HepG2 (cell line): Measurements from ENCODE around the gene NARF. TPM values are rescaled to one million over a fixed set of nuclear protein-coding genes. Genes with fewer than 3 reads are reported as not detected.

Experiments used
- HBP1 ChIP-seq: IDR thresholded peaks from 2 replicates; pipeline ENCODE4 v1.6.1; 2016; ENCODE audit warnings: low read depth, control low read depth
- HNF1B ChIP-seq: sonication (generic); formaldehyde crosslinking; IDR thresholded peaks from 2 replicates; pipeline ENCODE4 v1.5.1; 2020; ENCODE audit warnings: mild to moderate bottlenecking, moderate library complexity, missing genetic modification reagents
- KMT2B ChIP-seq: IDR thresholded peaks from 2 replicates; pipeline ENCODE4 v1.6.1; 2016; ENCODE audit warnings: missing genetic modification reagents, missing compliant biosample characterization
- MTA1 ChIP-seq: sonication (generic); formaldehyde crosslinking; IDR thresholded peaks from 2 replicates; pipeline ENCODE4 v1.4.0; 2020; ENCODE audit warnings: missing genetic modification reagents, mild to moderate bottlenecking, borderline replicate concordance
- POLR2A ChIP-seq, 2 experiments: IDR thresholded peaks; 2 replicates each; pipeline ENCODE4 v1.6.1; 2011; ENCODE audit warnings: low read depth in 2 of 2, low read length in 2 of 2, mild to moderate bottlenecking in 1 of 2, moderate library complexity in 1 of 2; ENCODE audit not compliant: insufficient read depth in 1 of 2
- SETDB1 ChIP-seq: sonication (generic); formaldehyde crosslinking; IDR thresholded peaks from 2 replicates; pipeline ENCODE4 v1.5.1; 2020; ENCODE audit warnings: missing genetic modification reagents, mild to moderate bottlenecking, borderline replicate concordance
- SIN3A ChIP-seq: IDR thresholded peaks from 2 replicates; pipeline ENCODE4 v1.6.1; 2011; ENCODE audit warnings: low read depth, mild to moderate bottlenecking, control low read depth, low read length, borderline replicate concordance
- ZBTB42 ChIP-seq: sonication (generic); formaldehyde crosslinking; IDR thresholded peaks from 2 replicates; pipeline ENCODE4 v1.5.0; 2020; ENCODE audit warnings: mild to moderate bottlenecking, missing genetic modification reagents
- ZMYM3 ChIP-seq: sonication (generic); formaldehyde crosslinking; IDR thresholded peaks from 2 replicates; pipeline ENCODE4 v1.5.1; 2020; ENCODE audit warnings: mild to moderate bottlenecking, missing genetic modification reagents
- ZNF253 ChIP-seq: sonication (generic); formaldehyde crosslinking; IDR thresholded peaks from 2 replicates; pipeline ENCODE4 v1.8.0; 2022; ENCODE audit warnings: mild to moderate bottlenecking, missing genetic modification reagents, borderline replicate concordance
- ZNF264 ChIP-seq: sonication (generic); formaldehyde crosslinking; IDR thresholded peaks from 2 replicates; pipeline ENCODE4 v1.4.0; 2020; ENCODE audit warnings: missing genetic modification reagents
- ZNF430 ChIP-seq: sonication (generic); formaldehyde crosslinking; IDR thresholded peaks from 2 replicates; pipeline ENCODE4 v1.9.0; 2021; ENCODE audit warnings: mild to moderate bottlenecking, missing genetic modification reagents
- ZNF44 ChIP-seq: sonication (generic); formaldehyde crosslinking; IDR thresholded peaks from 2 replicates; pipeline ENCODE4 v1.5.1; 2020; ENCODE audit warnings: mild to moderate bottlenecking, missing genetic modification reagents
- ZNF572 ChIP-seq: sonication (generic); formaldehyde crosslinking; IDR thresholded peaks from 2 replicates; pipeline ENCODE4 v1.5.1; 2020; ENCODE audit warnings: mild to moderate bottlenecking, missing genetic modification reagents
- ZNF605 ChIP-seq: sonication (generic); formaldehyde crosslinking; IDR thresholded peaks from 2 replicates; pipeline ENCODE4 v1.8.0; 2022; ENCODE audit warnings: mild to moderate bottlenecking, missing genetic modification reagents
- polyA plus RNA-seq, 8 experiments: library from polyadenylated mRNA; depleted of rRNA in 3 of 8; stranded (reverse) in 7 of 8; unstranded in 1 of 8; fragments of >200 nt; fragmentation: Illumina TruSeq in 4 of 8; extraction: Trizol in 4 of 8; gene quantifications; 2 replicates each; pipeline versions ENCODE4 v1.2.1 to v1.2.3, GENCODE V29; 2011 to 2016; ENCODE audit warnings: low read depth in 4 of 8, missing spikeins in 1 of 8, mixed read lengths in 1 of 8; ENCODE audit not compliant: insufficient read depth in 1 of 8
- total RNA-seq, 5 experiments: library from RNA; depleted of rRNA; stranded (reverse); fragments of >200 nt; fragmentation: Illumina TruSeq; extraction: Trizol; gene quantifications; 2 replicates each; pipeline ENCODE4 v1.2.3, GENCODE V29; 2016; ENCODE audit warnings: low read depth in 1 of 5
- TF ChIP-seq, protein P1 (sequence below): sonication (generic); formaldehyde crosslinking; IDR thresholded peaks from 2 replicates; pipeline ENCODE4 v1.4.0; 2020; ENCODE audit warnings: missing genetic modification reagents, borderline replicate concordance
- TF ChIP-seq, protein P2 (sequence below): sonication (generic); formaldehyde crosslinking; IDR thresholded peaks from 2 replicates; pipeline ENCODE4 v1.8.0; 2022; ENCODE audit warnings: mild to moderate bottlenecking, missing genetic modification reagents; ENCODE audit not compliant: insufficient replicate concordance
- TF ChIP-seq, protein P3 (sequence below): sonication (generic); formaldehyde crosslinking; IDR thresholded peaks from 2 replicates; pipeline ENCODE4 v1.4.0; 2020; ENCODE audit warnings: missing genetic modification reagents, mild to moderate bottlenecking, borderline replicate concordance

The NARF gene
- total and polyA plus RNA-seq, 2 of the 13 experiments (the other 11 are each of a cell fraction or from before 2014, with no cell fraction given), result 61.1 to 144 TPM

- TF ChIP-seq, protein P1, sequence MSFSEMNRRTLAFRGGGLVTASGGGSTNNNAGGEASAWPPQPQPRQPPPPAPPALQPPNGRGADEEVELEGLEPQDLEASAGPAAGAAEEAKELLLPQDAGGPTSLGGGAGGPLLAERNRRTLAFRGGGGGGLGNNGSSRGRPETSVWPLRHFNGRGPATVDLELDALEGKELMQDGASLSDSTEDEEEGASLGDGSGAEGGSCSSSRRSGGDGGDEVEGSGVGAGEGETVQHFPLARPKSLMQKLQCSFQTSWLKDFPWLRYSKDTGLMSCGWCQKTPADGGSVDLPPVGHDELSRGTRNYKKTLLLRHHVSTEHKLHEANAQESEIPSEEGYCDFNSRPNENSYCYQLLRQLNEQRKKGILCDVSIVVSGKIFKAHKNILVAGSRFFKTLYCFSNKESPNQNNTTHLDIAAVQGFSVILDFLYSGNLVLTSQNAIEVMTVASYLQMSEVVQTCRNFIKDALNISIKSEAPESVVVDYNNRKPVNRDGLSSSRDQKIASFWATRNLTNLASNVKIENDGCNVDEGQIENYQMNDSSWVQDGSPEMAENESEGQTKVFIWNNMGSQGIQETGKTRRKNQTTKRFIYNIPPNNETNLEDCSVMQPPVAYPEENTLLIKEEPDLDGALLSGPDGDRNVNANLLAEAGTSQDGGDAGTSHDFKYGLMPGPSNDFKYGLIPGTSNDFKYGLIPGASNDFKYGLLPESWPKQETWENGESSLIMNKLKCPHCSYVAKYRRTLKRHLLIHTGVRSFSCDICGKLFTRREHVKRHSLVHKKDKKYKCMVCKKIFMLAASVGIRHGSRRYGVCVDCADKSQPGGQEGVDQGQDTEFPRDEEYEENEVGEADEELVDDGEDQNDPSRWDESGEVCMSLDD (CRISPR knock-in tag), result 0 out of 2 replicates have a peak, but pooled peaks have one; percentile 4
- TF ChIP-seq HBP1, result no peak
- no peak for TF ChIP-seq ZBTB42 (CRISPR knock-in tag)
- no peak for TF ChIP-seq KMT2B
- TF ChIP-seq ZNF430 (CRISPR knock-in tag), result 0 out of 2 replicates have a peak, but pooled peaks have one; percentile 14
- TF ChIP-seq, protein P2, sequence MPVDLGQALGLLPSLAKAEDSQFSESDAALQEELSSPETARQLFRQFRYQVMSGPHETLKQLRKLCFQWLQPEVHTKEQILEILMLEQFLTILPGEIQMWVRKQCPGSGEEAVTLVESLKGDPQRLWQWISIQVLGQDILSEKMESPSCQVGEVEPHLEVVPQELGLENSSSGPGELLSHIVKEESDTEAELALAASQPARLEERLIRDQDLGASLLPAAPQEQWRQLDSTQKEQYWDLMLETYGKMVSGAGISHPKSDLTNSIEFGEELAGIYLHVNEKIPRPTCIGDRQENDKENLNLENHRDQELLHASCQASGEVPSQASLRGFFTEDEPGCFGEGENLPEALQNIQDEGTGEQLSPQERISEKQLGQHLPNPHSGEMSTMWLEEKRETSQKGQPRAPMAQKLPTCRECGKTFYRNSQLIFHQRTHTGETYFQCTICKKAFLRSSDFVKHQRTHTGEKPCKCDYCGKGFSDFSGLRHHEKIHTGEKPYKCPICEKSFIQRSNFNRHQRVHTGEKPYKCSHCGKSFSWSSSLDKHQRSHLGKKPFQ (CRISPR knock-in tag), result no peak
- peak; percentile 36; the same call in 1 of the 2 replicates for TF ChIP-seq ZNF44 (CRISPR knock-in tag)
- TF ChIP-seq HNF1B, result peak; percentile 15; the same call in 1 of the 2 replicates
- 0 out of 2 replicates have a peak, but pooled peaks have one; percentile 16 for TF ChIP-seq ZNF264 (CRISPR knock-in tag)
- TF ChIP-seq, protein P3, sequence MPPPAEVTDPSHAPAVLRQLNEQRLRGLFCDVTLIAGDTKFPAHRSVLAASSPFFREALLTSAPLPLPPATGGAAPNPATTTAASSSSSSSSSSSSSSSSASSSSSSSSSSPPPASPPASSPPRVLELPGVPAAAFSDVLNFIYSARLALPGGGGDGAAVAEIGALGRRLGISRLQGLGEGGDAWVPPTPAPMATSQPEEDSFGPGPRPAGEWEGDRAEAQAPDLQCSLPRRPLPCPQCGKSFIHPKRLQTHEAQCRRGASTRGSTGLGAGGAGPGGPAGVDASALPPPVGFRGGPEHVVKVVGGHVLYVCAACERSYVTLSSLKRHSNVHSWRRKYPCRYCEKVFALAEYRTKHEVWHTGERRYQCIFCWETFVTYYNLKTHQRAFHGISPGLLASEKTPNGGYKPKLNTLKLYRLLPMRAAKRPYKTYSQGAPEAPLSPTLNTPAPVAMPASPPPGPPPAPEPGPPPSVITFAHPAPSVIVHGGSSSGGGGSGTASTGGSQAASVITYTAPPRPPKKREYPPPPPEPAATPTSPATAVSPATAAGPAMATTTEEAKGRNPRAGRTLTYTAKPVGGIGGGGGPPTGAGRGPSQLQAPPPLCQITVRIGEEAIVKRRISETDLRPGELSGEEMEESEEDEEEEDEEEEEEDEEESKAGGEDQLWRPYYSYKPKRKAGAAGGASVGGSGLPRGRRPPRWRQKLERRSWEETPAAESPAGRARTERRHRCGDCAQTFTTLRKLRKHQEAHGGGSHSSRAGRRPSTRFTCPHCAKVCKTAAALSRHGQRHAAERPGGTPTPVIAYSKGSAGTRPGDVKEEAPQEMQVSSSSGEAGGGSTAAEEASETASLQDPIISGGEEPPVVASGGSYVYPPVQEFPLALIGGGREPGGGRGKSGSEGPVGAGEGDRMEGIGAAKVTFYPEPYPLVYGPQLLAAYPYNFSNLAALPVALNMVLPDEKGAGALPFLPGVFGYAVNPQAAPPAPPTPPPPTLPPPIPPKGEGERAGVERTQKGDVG (CRISPR knock-in tag), result 0 out of 2 replicates have a peak, but pooled peaks have one; percentile 22
- TF ChIP-seq ZNF253, result 0 out of 2 replicates have a peak, but pooled peaks have one; percentile 30
- no peak for TF ChIP-seq POLR2A (IDR thresholded peaks at IDR 0.05; ENCODE audit: insufficient read depth in 1 of 2, low read depth in 2 of 2, low read length in 2 of 2)
- no peak for TF ChIP-seq SIN3A
- peak; percentile 73 for TF ChIP-seq ZMYM3
- no peak for TF ChIP-seq MTA1 (CRISPR knock-in tag)
- peak; percentile 56; the same call in 1 of the 2 replicates for TF ChIP-seq ZNF605 (CRISPR knock-in tag)
- TF ChIP-seq SETDB1 (CRISPR knock-in tag), result no peak
- TF ChIP-seq ZNF572 (CRISPR knock-in tag), result peak; percentile 83; the same call in 1 of the 2 replicates
These were observed 8.6 kb upstream of the NARF start (continued) for GRCh38 chr17:82449883-82450356.
